Thyroid gland (tissue), 4 donors: ENCODE data around the gene NME3.

Source experiments
- CTCF ChIP-seq, 6 experiments: fragments of 200-600 bp in 3 of 6; fragments of 450-650 bp in 3 of 6; sonication (generic) in 3 of 6; IDR thresholded peaks; one replicate each; pipeline ENCODE4 v1.5.1; 2016 to 2019; ENCODE audit warnings: antibody characterized with exemption in 6 of 6, mild to moderate bottlenecking in 2 of 6, inconsistent platforms in 1 of 6, moderate library complexity in 1 of 6
- POLR2A ChIP-seq, 2 donors: fragments of 450-650 bp; IDR thresholded peaks; one replicate each; pipeline ENCODE4 v1.6.1; 2017; ENCODE audit warnings: antibody characterized with exemption in 2 of 2, mild to moderate bottlenecking in 2 of 2, moderate library complexity in 1 of 2

DNA sequence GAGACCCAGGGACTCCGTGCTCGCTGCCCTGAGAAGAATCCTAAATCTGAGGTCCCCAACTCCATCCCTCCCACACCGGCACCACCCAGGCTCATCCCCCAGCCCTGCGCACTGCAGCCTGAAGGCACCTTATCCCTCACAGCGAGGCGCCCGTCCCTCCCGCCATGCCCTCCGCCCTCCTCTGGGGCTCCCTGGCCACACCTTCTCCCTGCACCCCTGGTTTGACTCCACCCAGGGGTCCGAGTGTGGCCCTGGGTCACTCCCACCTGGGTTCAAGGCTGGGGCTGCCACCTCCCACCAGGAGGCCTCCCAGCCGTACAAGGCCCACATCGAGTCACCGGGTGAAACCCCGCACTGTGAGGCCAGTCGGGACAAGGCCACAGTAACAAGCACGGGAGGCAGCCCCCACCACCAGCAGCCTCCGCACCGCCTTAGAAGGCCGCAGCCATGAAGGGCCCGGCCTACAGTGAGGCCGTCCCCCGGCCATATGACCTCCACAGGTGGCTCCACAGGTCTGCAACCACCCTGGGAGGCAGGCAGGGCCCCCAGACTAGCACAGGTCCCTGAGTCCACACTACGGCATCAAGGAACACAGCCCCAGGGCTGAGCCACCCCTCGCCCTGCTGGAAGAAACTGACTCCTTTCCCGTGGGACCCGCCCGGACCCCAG, 47.0 kb upstream of the NME3 start:
- TF ChIP-seq CTCF (IDR thresholded peaks at IDR 0.05) = no peak
- TF ChIP-seq POLR2A (IDR thresholded peaks at IDR 0.05) = no peak
